Measurements from ENCODE around the gene RNF212B.
"Not testable (repeated sequence)": the region's sequence is repeated elsewhere in the genome, so short reads cannot be mapped to it uniquely, and the experiment has no call there.

RNF212B gene

GRCh38 chr14:23240661-23241060 lies 2.9 kb downstream of the RNF212B start:
- no peak for DNase-seq
- in situ Hi-C loops (cut with HindIII; ENCODE audit: low pct_ligation_motif_present, low pct_unique_long_range_greater_than_20kb, low sequenced_read_pairs): no loop called here

DNA sequence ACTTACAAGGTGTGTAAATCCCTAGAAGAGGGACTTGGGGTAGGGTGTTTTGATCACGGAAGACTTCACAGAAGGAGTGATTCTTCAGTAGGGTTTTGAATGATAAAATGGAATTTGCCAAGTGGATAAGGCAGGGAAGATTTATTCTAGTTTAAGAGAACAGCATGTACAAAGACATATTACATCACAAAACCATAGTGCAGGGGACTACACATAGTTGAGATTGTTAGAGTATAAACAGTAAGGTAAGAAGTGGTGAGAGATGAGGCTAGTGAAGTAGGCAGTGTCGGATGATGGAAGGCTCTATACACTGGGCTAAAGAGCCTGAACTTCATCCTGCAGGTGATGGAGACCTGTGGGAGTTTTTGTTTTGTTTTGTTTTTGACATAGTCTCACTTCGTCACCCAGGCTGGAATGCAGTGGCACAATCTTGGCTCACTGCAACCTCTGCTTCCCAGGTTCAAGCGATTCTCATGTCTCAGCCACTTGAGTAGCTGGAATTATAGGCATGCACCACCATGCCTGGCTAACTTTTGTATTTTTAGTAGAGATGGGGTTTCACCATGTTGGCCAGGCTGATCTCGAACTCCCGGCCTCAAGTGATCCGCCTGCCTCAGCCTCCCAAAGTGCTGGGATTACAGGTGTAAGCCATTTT lies 3.5 kb downstream of the RNF212B start:
- DNase-seq; in situ Hi-C loops (cut with HindIII; ENCODE audit: low pct_ligation_motif_present, low pct_unique_long_range_greater_than_20kb, low sequenced_read_pairs): not testable (repeated sequence)

DNA sequence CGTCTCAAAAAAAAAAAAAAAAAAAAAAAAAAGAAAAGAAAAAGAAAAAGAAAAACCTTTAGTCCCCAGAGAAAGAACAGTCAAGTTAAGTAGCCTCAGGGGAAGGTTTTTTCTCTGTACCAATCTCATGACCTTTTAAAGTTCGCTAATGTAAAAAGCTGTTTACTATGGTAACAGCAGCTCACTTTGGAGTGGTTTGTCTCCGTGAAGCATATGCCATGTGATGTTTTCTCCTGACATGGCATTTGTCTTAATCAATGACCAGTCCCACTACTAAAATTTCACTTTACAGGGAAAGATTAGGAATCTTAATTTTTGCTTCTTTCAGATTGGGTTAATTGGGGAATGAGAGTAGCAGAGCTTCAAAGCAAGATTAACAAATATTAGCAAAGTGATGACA lies 4.3 kb downstream of the RNF212B start:
- in situ Hi-C loops (cut with HindIII; ENCODE audit: low pct_ligation_motif_present, low pct_unique_long_range_greater_than_20kb, low sequenced_read_pairs): no loop called here
- no peak for DNase-seq

DNA sequence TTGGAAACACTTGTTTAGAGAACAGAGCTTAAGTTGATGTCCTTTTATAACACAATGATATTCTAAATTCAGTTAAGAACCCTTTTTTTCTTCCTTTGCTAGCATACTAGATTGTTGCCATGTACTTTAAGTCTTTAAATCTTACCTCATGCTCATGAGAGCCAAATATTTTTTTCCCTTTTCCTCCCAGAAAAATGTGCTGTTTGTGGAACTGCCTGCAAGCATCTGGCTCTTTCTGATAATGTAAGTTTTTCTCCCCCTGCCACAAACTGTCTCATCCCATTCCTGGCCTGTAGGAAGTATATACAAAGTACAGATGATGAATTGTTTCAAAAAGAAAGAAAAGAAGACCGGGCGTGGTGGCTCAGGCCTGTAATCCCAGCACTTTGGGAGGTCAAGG lies 5.3 kb downstream of the RNF212B start:
- no peak for DNase-seq
- in situ Hi-C loops (cut with HindIII; ENCODE audit: low pct_ligation_motif_present, low pct_unique_long_range_greater_than_20kb, low sequenced_read_pairs): no loop called here

GRCh38 chr14:23245282-23245681 lies 7.5 kb downstream of the RNF212B start:
- peak; percentile 28 for DNase-seq
- in situ Hi-C loops (cut with HindIII; ENCODE audit: low pct_ligation_motif_present, low pct_unique_long_range_greater_than_20kb, low sequenced_read_pairs): no loop called here

DNA sequence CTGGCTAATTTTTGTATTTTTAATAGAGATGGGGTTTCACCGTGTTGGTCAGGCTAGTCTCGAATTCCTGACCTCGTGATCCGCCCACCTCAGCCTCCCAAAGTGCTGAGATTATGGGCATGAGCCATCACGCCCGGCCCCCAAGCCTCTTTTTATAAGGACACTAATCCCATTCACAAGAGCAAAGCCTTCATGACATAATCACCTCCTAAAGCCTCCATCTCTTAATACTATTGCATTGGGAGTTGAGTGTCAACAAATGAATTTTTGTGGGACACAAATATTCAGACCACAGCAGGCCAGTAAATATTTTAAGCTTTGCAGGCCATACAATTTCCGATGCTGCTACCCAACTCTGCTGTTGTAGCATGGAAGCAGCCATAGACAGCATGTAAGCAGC lies 10.9 kb downstream of the RNF212B start:
- no peak for DNase-seq
- in situ Hi-C loops (cut with HindIII; ENCODE audit: low pct_ligation_motif_present, low pct_unique_long_range_greater_than_20kb, low sequenced_read_pairs): no loop called here

- in situ Hi-C loops (cut with HindIII; ENCODE audit: low pct_ligation_motif_present, low pct_unique_long_range_greater_than_20kb, low sequenced_read_pairs): no loop called here
- no peak for DNase-seq
These were observed 12.1 kb downstream of the RNF212B start for GRCh38 chr14:23249824-23250223.

DNA sequence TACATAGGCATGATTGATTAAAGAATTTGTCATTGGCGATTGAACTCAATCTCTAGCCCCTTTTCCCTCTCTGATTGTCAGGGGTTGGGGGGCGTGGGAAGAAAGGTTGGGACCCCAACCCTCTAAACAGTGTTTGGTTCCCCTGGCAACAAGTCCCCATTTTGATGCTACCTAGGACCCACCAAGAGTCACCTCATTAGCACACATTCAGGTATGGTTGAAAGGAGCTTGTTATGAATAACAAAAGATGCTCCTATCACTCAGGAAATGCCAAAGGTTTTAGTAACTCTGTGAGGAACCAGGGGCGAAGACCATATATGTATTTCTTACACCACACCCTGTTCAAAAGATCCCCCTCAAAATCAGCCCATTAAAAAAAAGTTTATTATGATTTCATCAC lies 14.3 kb downstream of the RNF212B start:
- in situ Hi-C loops (cut with HindIII; ENCODE audit: low pct_ligation_motif_present, low pct_unique_long_range_greater_than_20kb, low sequenced_read_pairs): no loop called here
- no peak for DNase-seq

DNA sequence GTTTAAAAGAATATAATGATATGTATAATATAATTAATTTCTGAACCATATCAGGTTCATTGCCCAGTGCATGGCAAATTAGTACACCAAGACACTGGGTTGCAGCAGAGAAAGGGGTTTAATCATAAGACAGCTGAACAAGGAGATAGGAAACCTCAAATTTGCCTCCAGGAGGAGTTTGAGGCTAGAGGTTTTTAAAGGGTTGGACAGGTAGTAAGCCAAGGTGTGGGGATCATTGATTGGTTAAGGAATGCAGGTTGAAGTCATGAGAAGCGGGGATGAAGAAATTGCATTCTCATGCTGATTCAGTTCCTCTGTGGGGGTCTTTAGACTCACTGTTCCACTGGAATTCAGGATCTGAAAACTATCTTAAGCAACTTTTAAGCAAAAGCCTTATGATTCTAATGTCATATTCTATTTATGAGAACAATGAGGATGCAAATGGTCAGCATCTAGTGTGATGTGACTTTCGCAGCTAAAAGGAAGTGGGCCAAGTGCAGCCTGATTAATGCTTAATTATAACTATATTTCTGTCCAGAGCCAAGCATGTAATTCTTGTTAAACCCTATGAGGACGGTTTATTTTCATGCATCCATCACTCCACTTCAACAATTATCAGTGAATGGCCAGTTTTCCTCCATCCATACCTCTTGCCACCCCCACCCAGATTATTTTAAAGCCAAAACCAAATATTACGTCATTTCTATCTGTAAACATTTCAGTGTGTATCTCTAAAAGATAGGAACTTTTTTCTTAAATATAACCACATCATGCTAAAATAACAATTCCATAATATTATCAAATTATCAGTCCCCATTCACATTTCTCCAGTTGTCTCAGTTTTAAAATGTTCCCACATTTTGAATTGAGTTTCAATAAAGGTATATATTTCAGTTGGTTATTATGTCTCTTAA lies 14.9 kb downstream of the RNF212B start:
- in situ Hi-C loops (cut with HindIII; ENCODE audit: low pct_ligation_motif_present, low pct_unique_long_range_greater_than_20kb, low sequenced_read_pairs): no loop called here
- no peak for DNase-seq

GRCh38 chr14:23258256-23258655 lies 20.5 kb downstream of the RNF212B start:
- DNase-seq: no peak
- in situ Hi-C loops (cut with HindIII; ENCODE audit: low pct_ligation_motif_present, low pct_unique_long_range_greater_than_20kb, low sequenced_read_pairs): no loop called here

DNA sequence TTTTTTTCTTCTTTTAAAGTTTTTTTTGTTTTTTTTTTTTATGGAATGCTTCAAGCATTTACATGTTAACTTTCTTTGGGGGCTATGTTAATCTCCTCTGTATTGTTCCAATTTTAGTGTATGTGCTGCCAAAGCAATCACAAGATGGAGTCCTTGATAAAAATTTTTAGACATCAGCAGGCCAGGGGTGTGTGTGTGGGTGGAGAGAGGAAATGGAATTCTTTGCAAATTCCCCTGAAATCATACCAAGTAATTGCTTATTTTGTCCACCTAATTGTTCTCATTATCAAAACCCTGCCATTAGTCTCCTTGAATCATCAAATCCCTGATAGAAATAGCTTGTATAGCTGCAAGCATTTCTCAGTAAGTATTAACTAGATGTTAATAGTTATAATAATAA lies 21.7 kb downstream of the RNF212B start:
- in situ Hi-C loops (cut with HindIII; ENCODE audit: low pct_ligation_motif_present, low pct_unique_long_range_greater_than_20kb, low sequenced_read_pairs): no loop called here

DNA sequence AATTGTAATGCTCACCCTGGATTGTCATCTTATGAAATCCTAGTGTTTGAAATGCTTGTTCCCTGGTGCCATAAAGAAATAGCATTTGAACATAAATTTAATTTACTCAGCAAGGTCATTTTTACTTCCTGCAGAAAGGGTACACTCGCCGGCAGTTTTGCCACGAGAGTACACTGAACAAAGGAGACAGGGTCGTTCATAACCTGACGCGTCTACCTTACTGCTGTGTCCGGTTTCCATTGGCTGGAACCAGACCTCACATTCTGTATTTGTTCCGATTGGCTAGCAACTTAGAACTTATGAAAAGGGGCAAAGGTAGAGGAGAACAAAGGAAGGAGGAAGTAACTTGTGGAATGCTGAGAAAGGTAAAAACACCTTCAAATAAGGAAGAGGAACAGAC lies 23.1 kb downstream of the RNF212B start:
- in situ Hi-C loops (cut with HindIII; ENCODE audit: low pct_ligation_motif_present, low pct_unique_long_range_greater_than_20kb, low sequenced_read_pairs); DNase-seq: not testable (repeated sequence)

More for the DNA sequence above, 21.7 kb downstream of the RNF212B start:
- no peak for DNase-seq

DNA sequence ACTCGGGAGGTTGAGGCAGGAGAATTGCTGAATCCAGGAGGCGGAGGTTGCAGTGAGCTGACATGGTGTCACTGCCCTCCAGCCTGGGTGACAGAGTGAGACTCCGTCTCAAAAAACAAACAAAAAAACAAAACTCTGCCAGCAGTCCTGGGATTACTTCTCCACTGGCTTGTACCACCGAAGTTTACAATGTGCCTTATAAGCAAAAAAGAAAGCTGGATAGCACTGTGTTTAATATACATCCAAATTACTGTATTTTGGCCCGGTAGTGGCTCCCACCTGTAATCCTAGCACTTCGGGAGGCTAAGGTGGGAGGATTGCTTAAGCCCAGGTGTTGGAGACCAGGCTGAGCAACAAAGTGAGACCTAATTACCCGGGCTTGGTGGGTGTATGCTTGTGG lies 31.5 kb downstream of the RNF212B start:
- in situ Hi-C loops (cut with HindIII; ENCODE audit: low pct_ligation_motif_present, low pct_unique_long_range_greater_than_20kb, low sequenced_read_pairs): no loop called here
- DNase-seq: no peak

DNA sequence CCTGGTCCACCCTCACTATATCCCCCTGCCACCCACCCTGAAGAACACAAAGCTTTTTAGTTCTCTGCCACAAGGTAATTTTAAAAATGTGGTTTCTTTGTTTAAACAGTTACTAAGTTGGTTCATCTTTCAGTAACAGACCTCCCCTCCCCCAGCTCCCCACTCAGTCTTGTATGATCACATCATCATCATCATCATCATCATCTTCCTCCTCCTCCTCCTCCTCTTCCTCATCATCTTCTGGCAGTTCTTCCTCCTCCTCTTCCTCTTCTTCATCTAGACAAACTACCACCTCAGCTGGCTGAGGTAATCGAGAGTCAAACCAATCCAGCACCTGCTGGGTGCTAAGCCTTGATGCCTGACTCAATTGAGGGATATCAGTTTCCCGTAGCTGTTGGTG lies 37.7 kb downstream of the RNF212B start:
- in situ Hi-C loops (cut with HindIII; ENCODE audit: low pct_ligation_motif_present, low pct_unique_long_range_greater_than_20kb, low sequenced_read_pairs): no loop called here
- no peak for DNase-seq

DNA sequence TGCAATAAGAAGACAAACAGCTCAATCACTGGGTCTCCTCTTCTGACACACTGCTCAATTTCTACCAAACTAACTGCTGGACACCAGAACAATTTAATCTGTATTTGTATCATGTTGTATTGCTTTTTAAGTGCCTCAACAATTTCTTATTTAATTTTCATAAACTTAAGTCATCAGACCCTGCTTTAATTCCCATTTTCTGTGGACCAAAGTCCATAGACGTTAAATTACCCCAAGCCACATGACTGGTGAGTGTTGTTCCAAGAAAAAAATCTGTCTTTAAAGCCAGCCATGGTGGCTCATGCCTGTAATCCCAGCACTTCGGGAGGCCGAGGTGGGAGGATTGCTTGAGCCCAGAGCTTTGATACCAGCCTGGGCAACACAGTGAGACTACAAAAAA lies 39.5 kb downstream of the RNF212B start:
- no peak for DNase-seq
- in situ Hi-C loops (cut with HindIII; ENCODE audit: low pct_ligation_motif_present, low pct_unique_long_range_greater_than_20kb, low sequenced_read_pairs): no loop called here

DNA sequence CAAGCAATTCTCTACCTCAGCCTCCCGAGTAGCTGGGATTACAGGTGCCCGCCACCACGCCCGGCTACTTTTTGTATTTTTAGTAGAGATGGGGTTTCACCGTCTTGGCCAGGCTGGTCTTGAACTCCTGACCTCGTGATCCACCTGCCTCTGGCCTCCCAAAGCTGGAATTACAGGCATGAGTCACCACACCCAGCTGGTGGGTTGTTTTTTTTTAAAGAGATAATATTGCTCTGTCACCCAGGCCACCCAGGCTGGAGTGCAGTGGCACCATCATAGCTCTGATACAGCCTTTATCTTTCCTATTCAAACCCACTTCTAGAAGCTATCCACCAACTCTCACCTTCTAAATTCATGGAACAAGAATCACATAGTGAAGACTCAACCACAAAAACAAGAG lies 40.2 kb downstream of the RNF212B start:
- DNase-seq; in situ Hi-C loops (cut with HindIII; ENCODE audit: low pct_ligation_motif_present, low pct_unique_long_range_greater_than_20kb, low sequenced_read_pairs): not testable (repeated sequence)

DNA sequence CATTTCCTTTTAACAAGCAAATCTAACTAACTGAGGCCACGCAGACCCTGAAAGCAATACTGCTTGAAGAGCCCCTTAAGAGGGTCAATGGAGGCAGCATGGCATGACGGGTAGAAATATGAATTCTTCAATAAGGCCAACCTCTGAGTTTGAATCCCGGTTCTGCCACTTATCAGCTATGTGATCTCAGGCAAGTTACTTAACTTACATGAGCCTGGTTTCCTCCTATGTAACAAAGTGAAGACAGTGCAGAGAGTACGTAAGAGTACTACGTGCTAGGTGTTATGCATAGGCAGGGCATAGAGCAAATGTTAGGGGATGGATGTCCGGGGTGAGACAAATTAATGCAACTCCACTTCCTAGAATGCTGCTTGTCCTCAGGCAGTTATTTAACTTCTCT lies 43.5 kb downstream of the RNF212B start:
- in situ Hi-C loops (cut with HindIII; ENCODE audit: low pct_ligation_motif_present, low pct_unique_long_range_greater_than_20kb, low sequenced_read_pairs): no loop called here
- no peak for DNase-seq

- peak; percentile 9 for DNase-seq
These were observed 47.2 kb downstream of the RNF212B start for GRCh38 chr14:23284654-23285529.

DNA sequence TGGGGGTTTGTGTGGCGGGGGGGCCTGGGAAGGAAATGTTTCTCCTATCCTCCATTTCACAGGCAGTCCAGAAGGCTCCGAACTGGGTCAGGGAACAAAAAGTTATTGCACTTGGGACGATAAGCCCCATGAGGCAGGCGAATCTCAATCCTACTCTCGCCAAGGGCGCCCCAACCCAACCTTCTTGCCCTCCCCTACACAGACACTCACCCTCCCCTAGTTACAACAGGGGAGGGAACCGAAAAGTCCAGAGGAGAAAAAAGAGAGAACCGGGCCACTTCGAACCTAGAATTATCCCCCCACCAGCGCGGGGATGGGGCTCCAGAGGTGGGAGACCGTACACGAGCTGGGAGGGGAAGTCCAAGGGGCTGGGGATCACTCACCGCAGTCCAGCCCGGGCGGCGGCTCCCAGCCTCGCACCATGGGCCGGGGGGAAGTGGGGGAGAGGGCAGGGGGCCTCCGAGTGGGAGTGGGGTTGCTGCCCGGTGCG lies 47.8 kb downstream of the RNF212B start:
- in situ Hi-C loops (cut with HindIII; ENCODE audit: low pct_ligation_motif_present, low pct_unique_long_range_greater_than_20kb, low sequenced_read_pairs): no loop called here
- peak; percentile 18 for DNase-seq

More at GRCh38 chr14:23284654-23285529, 47.2 kb downstream of the RNF212B start:
- in situ Hi-C loops (cut with HindIII; ENCODE audit: low pct_ligation_motif_present, low pct_unique_long_range_greater_than_20kb, low sequenced_read_pairs): no loop called here
